Astrocyte (in vitro differentiated cells and primary cell): ENCODE data around the gene KCND2. TPM values are rescaled to one million over a fixed set of nuclear protein-coding genes. Genes with fewer than 3 reads are reported as not detected.

Source experiments
- DNase-seq: peaks from one replicate; pipeline ENCODE4 v3.0.0-alpha.2; 2010; ENCODE audit warnings: low read depth
- FAIRE-seq: peaks from 2 replicates; lab custom pipeline; 2011; peaks lifted over from hg19 to GRCh38; lab: Jason Lieb, UNC
- H2AFZ ChIP-seq: 2 replicates; pipeline ENCODE4 v1.6.0; 2012; ENCODE audit warnings: low read depth, low read length, inconsistent platforms
- H3K27ac ChIP-seq: 2 replicates; pipeline ENCODE4 v1.5.1; 2011; ENCODE audit warnings: low read depth, low read length, inconsistent platforms
- H3K27me3 ChIP-seq: 2 replicates; pipeline ENCODE4 v1.6.0; 2011; ENCODE audit warnings: low read length, inconsistent platforms; ENCODE audit not compliant: insufficient read depth
- H3K36me3 ChIP-seq: 2 replicates; pipeline ENCODE4 v1.5.1; 2011; ENCODE audit warnings: low read length, inconsistent platforms; ENCODE audit not compliant: insufficient read depth
- H3K4me1 ChIP-seq: 2 replicates; pipeline ENCODE4 v1.5.1; 2011; ENCODE audit warnings: low read length, inconsistent platforms; ENCODE audit not compliant: insufficient read depth
- H3K4me2 ChIP-seq: 2 replicates; pipeline ENCODE4 v1.6.0; 2012; ENCODE audit warnings: low read length, inconsistent platforms
- H3K4me3 ChIP-seq: 2 replicates; pipeline ENCODE4 v1.5.1; 2011; ENCODE audit warnings: low read depth, mild to moderate bottlenecking, low read length, inconsistent platforms; ENCODE audit not compliant: insufficient read depth
- H3K79me2 ChIP-seq: 2 replicates; pipeline ENCODE4 v1.6.0; 2012; ENCODE audit warnings: mild to moderate bottlenecking, low read length, inconsistent platforms; ENCODE audit not compliant: insufficient read depth
- H3K9ac ChIP-seq: 2 replicates; pipeline ENCODE4 v1.6.0; 2012; ENCODE audit warnings: mild to moderate bottlenecking, low read length, inconsistent platforms
- H3K9me3 ChIP-seq: 2 replicates; pipeline ENCODE4 v1.5.1; 2012; ENCODE audit warnings: low read depth, mild to moderate bottlenecking, low read length, inconsistent platforms; ENCODE audit not compliant: insufficient read depth
- H4K20me1 ChIP-seq: 2 replicates; pipeline ENCODE4 v1.6.0; 2012; ENCODE audit warnings: low read length, inconsistent platforms; ENCODE audit not compliant: insufficient read depth
- H3K27ac Mint-ChIP-seq: one replicate; pipeline ENCODE4 v1.8.0; 2021; ENCODE audit warnings: mild to moderate bottlenecking, mixed read lengths; ENCODE audit not compliant: unreplicated experiment
- H3K27me3 Mint-ChIP-seq: one replicate; pipeline ENCODE4 v1.8.0; 2021; ENCODE audit warnings: low read depth, mixed read lengths; ENCODE audit not compliant: unreplicated experiment
- H3K36me3 Mint-ChIP-seq: one replicate; pipeline ENCODE4 v1.8.0; 2021; ENCODE audit warnings: low read depth, mixed read lengths; ENCODE audit not compliant: unreplicated experiment
- H3K4me1 Mint-ChIP-seq: one replicate; pipeline ENCODE4 v1.8.0; 2021; ENCODE audit warnings: low read depth, mixed read lengths; ENCODE audit not compliant: unreplicated experiment
- H3K4me3 Mint-ChIP-seq: one replicate; pipeline ENCODE4 v1.8.0; 2021; ENCODE audit warnings: mild to moderate bottlenecking, moderate library complexity, mixed read lengths; ENCODE audit not compliant: unreplicated experiment
- H3K9me3 Mint-ChIP-seq: one replicate; pipeline ENCODE4 v1.8.0; 2021; ENCODE audit warnings: mild to moderate bottlenecking, mixed read lengths; ENCODE audit not compliant: unreplicated experiment
- CTCF ChIP-seq: IDR thresholded peaks from 2 replicates; pipeline ENCODE4 v1.5.1; 2011; ENCODE audit warnings: low read depth, mild to moderate bottlenecking, inconsistent platforms, low read length, moderate library complexity; ENCODE audit not compliant: insufficient read depth
- EZH2 ChIP-seq: IDR thresholded peaks from 2 replicates; pipeline ENCODE4 v1.6.1; 2012; ENCODE audit warnings: mild to moderate bottlenecking, low read length, inconsistent platforms; ENCODE audit not compliant: insufficient read depth
- total RNA-seq: library from RNA; stranded (reverse); gene quantifications from 2 replicates; pipeline ENCODE4 v1.2.1, GENCODE V29; 2021

The KCND2 gene
- total RNA-seq, 1 donor from 2014 or later: 0.30 TPM

- TF ChIP-seq CTCF: no peak
- TF ChIP-seq EZH2: no peak
- Histone ChIP-seq H3K9ac (no peak overlapping the region), H3K4me3 (no peak overlapping the region), H3K9me3 (no peaks in the 10 kb centered on the region), H2AFZ (no peak overlapping the region), H3K79me2 (no peaks in the 10 kb centered on the region), H3K27ac (no peak overlapping the region), H3K27me3 (no peaks in the 10 kb centered on the region), H3K4me1 (no peaks in the 10 kb centered on the region), H3K4me2 (no peak overlapping the region), H3K36me3 (no peaks in the 10 kb centered on the region), H4K20me1 (no peaks in the 10 kb centered on the region)
- H3K9me3 Mint-ChIP-seq: no peaks in the 10 kb centered on the region
- H3K4me1 Mint-ChIP-seq: no peaks in the 10 kb centered on the region
- H3K36me3 Mint-ChIP-seq: no peaks in the 10 kb centered on the region
- no peaks in the 10 kb centered on the region for H3K27me3 Mint-ChIP-seq
- H3K27ac Mint-ChIP-seq: no peak overlapping the region
- DNase-seq (no peak), FAIRE-seq (no peak)
- H3K4me3 Mint-ChIP-seq: no peak overlapping the region
These were observed 31.0 kb upstream of the KCND2 start for GRCh38 chr7:120241973-120242372.

- no peak overlapping the region for H3K4me3 Mint-ChIP-seq
- no peak for FAIRE-seq
- H3K4me1 Mint-ChIP-seq: no peaks in the 10 kb centered on the region
These were observed 18.1 kb upstream of the KCND2 start for GRCh38 chr7:120254845-120255244.

More at GRCh38 chr7:120254845-120255244, 18.1 kb upstream of the KCND2 start:
- no peak overlapping the region for H3K9ac ChIP-seq
- Mint-ChIP-seq H3K27me3 (no peaks in the 10 kb centered on the region), H3K36me3 (no peaks in the 10 kb centered on the region), H3K27ac (no peak overlapping the region), H3K9me3 (peaks cover 5% of the 10 kb centered on the region)
- H3K9me3 ChIP-seq: peaks cover 4% of the 10 kb centered on the region
- no peak for DNase-seq
- H4K20me1 ChIP-seq: no peaks in the 10 kb centered on the region
- no peak overlapping the region for H3K4me2 ChIP-seq
- no peaks in the 10 kb centered on the region for H3K4me1 ChIP-seq
- no peaks in the 10 kb centered on the region for H3K27me3 ChIP-seq
- no peak overlapping the region for H3K27ac ChIP-seq
- no peaks in the 10 kb centered on the region for H3K79me2 ChIP-seq
- no peaks in the 10 kb centered on the region for H3K36me3 ChIP-seq
- H3K4me3 ChIP-seq: no peak overlapping the region
- TF ChIP-seq EZH2 (no peak), CTCF (no peak)
- no peak overlapping the region for H2AFZ ChIP-seq
